Muscle of leg (tissue), 16 donors: Measurements from ENCODE around the gene ETS1. TPM values are rescaled to one million over a fixed set of nuclear protein-coding genes. Genes with fewer than 3 reads are reported as not detected.

Experiments used
- DNase-seq: peaks from one replicate; pipeline ENCODE4 v3.0.0; 2013
- H3K27ac ChIP-seq: one replicate; pipeline ENCODE4 v1.5.1; 2013; ENCODE audit warnings: mild to moderate bottlenecking, low read length, control low read depth
- H3K27me3 ChIP-seq: one replicate; pipeline ENCODE4 v1.6.1; 2013; ENCODE audit warnings: low read length; ENCODE audit not compliant: control insufficient read depth, insufficient read depth
- H3K36me3 ChIP-seq: one replicate; pipeline ENCODE4 v1.6.1; 2013; ENCODE audit warnings: low read length; ENCODE audit not compliant: control insufficient read depth, insufficient read depth
- H3K4me1 ChIP-seq: one replicate; pipeline ENCODE4 v1.6.1; 2013; ENCODE audit warnings: low read length; ENCODE audit not compliant: control insufficient read depth, insufficient read depth
- H3K4me3 ChIP-seq: one replicate; pipeline ENCODE4 v1.5.1; 2013; ENCODE audit warnings: low read length, control low read depth
- H3K9me3 ChIP-seq: replicated peaks from 2 replicates; pipeline ENCODE4 v1.6.1; 2013; ENCODE audit warnings: low read depth, low read length; ENCODE audit not compliant: control insufficient read depth
- WGBS: methylation state at CpG from one replicate; pipeline ENCODE4 v1.1.5; 2013; ENCODE audit warnings: missing lambda C conversion rate; ENCODE audit not compliant: insufficient coverage; 5-methylcytosine and 5-hydroxymethylcytosine counted together
- long read RNA-seq, 11 donors: transcript quantifications; one replicate each; lab custom pipeline, GENCODE V29; 2026
- polyA plus RNA-seq, 8 donors: library from polyadenylated mRNA; unstranded; fragments of 120-200 nt; gene quantifications; one replicate each; pipeline versions ENCODE4 v1.2.1 to v1.2.3, GENCODE V29; 2013; ENCODE audit warnings: inconsistent platforms in 1 of 8, low replicate concordance in 1 of 8; ENCODE audit not compliant: insufficient read length in 8 of 8, insufficient read depth in 1 of 8
- total RNA-seq: library from RNA; stranded (reverse); fragments of 120-200 nt; gene quantifications from one replicate; pipeline ENCODE4 v1.2.4, GENCODE V29; 2013

The ETS1 gene, protein sequence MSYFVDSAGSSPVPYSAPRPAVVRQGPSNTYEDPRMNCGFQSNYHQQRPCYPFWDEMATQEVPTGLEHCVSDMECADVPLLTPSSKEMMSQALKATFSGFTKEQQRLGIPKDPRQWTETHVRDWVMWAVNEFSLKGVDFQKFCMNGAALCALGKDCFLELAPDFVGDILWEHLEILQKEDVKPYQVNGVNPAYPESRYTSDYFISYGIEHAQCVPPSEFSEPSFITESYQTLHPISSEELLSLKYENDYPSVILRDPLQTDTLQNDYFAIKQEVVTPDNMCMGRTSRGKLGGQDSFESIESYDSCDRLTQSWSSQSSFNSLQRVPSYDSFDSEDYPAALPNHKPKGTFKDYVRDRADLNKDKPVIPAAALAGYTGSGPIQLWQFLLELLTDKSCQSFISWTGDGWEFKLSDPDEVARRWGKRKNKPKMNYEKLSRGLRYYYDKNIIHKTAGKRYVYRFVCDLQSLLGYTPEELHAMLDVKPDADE
- 35.3 TPM for total RNA-seq
- polyA plus RNA-seq = 10 to 100 TPM; 43.5 to 79.1 (median 59.9) TPM
- long read RNA-seq, donor 1, full-length matches to known transcripts = 4 of 4 reads
- long read RNA-seq, donor 1, partial matches to known transcripts = 0 of 4 reads
- long read RNA-seq, donor 1, other reads (novel, unspliced or antisense) = 0 of 4 reads
- long read RNA-seq, donor 2, partial matches to known transcripts = 0 of 1 reads
- long read RNA-seq, donor 2, other reads (novel, unspliced or antisense) = 0 of 1 reads
- long read RNA-seq, donor 3, transcript ETS1-201 (8 exons, 2,231 nt) = major isoform, 8 of 24 reads
- long read RNA-seq, donor 3, partial matches to known transcripts = 16 of 24 reads
- long read RNA-seq, donor 3, other reads (novel, unspliced or antisense) = 0 of 24 reads
- long read RNA-seq, donor 4, full-length matches to known transcripts = 7 of 25 reads
- long read RNA-seq, donor 4, partial matches to known transcripts = 18 of 25 reads
- long read RNA-seq, donor 4, other reads (novel, unspliced or antisense) = 0 of 25 reads
- long read RNA-seq, donor 5, full-length matches to known transcripts = 6 of 23 reads
- long read RNA-seq, donor 5, partial matches to known transcripts = 17 of 23 reads
- long read RNA-seq, donor 5, other reads (novel, unspliced or antisense) = 0 of 23 reads
- long read RNA-seq, donor 6, partial matches to known transcripts = 10 of 14 reads
- long read RNA-seq, donor 6, other reads (novel, unspliced or antisense) = 0 of 14 reads
- long read RNA-seq, donor 7, partial matches to known transcripts = 0 of 4 reads
- long read RNA-seq, donor 7, other reads (novel, unspliced or antisense) = 0 of 4 reads
- long read RNA-seq, donor 8, partial matches to known transcripts = 6 of 13 reads
- long read RNA-seq, donor 8, other reads (novel, unspliced or antisense) = 0 of 13 reads
- long read RNA-seq, donor 9, partial matches to known transcripts = 5 of 8 reads
- long read RNA-seq, donor 9, other reads (novel, unspliced or antisense) = 0 of 8 reads
- long read RNA-seq, donor 10, transcript ETS1-201 (8 exons, 2,231 nt) = major isoform, 10 of 17 reads
- long read RNA-seq, donor 10, partial matches to known transcripts = 6 of 17 reads
- long read RNA-seq, donor 10, other reads (novel, unspliced or antisense) = 0 of 17 reads
- long read RNA-seq, donor 11, partial matches to known transcripts = 0 of 3 reads
- long read RNA-seq, donor 11, other reads (novel, unspliced or antisense) = 0 of 3 reads

DNA sequence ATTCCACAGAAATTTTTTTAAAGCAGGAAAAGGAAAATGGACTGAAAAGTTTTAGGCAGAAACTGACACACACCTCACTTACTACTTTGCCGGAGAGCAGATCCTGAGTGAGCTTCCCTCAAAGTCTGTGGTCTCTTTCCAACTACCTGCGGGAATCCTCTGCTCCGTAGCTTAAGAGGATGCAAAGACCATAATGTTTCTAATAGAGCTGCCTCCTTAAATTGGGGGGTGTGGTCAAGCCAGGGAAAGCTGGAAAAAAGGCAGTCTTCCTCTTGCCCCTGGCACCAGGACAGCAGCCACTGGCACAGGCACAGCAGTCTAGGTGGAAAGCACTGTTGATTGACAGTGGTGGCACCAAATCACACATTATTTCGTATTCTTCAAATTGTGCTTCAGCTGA is at the start of gene ETS1:
Gene ETS1 (minus strand): TSS at position 144 of the 400 bp plus-strand sequence. CDS start 14,428 bp downstream, outside the sequence.
- peak within 1 kb of the TSS; percentile 18 for H3K4me3 ChIP-seq
- no peaks in the 10 kb centered on the region for H3K9me3 ChIP-seq
- no peaks in the 10 kb centered on the region for H3K36me3 ChIP-seq
- no CpG with 5 or more reads among the region's 4 CpGs for WGBS
- peak within 1 kb of the TSS; percentile 52 for H3K27ac ChIP-seq
- peak; percentile 49 for DNase-seq
- peaks cover 30% of the 10 kb centered on the region for H3K27me3 ChIP-seq
- peaks cover 6% of the 10 kb centered on the region for H3K4me1 ChIP-seq

DNA sequence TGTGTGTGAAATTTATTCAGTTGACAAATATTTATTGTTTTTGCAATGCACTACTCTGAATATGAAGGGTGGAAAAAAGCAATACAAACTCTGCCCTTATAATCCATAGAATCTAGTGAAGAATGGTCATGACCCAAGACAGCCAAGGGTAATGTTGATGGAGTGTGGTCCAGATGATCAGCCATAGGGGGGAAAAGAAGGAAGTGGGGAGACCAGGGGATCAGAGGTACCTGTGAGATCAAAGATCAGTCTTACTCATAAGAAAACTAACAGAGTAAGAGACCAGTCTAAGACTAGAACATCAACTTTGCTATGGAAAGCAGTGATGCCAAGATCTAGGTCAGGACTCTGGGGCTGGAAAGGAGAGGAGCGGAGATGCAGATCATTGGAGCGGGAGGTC is 47.0 kb upstream of the ETS1 start:
- no peak overlapping the region for H3K4me3 ChIP-seq
- 94% methylated on average over 2 of the region's 2 CpGs for WGBS
- DNase-seq = no peak
- no peaks in the 10 kb centered on the region for H3K36me3 ChIP-seq
- no peak overlapping the region for H3K27ac ChIP-seq
- peaks cover 5% of the 10 kb centered on the region for H3K4me1 ChIP-seq
- no peaks in the 10 kb centered on the region for H3K9me3 ChIP-seq
- H3K27me3 ChIP-seq = no peaks in the 10 kb centered on the region

DNA sequence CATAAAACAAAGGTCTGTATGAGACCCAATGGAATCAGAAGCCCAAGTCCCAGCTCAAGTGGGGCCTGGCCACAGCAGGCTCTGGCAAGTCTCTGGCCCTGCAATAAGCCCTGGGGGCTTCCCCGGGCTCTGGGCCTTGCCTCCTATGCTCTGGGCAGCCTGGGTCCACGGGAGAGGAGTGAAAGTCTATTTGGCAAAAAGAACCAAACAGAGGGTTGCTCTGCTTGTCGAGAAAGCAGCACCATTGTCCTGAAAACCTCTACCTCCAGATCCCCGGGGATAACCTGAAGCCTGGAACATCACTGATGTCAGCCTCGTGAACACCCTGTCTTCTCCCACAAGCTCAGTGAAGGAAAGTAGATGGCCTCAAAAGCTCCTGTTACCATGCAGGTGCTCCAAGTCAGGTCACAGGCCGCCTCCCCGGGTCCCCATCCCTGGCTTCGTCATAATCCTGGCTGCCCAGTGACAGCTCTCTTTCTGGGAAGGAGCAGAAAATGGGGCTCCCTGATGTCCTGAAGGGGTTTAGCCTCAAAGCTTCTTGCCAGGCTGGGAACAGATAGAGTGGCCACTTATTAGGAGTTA is 46.1 kb upstream of the ETS1 start:
- peaks cover 8% of the 10 kb centered on the region for H3K4me1 ChIP-seq
- H3K9me3 ChIP-seq = no peaks in the 10 kb centered on the region
- no peaks in the 10 kb centered on the region for H3K27me3 ChIP-seq
- H3K36me3 ChIP-seq = no peaks in the 10 kb centered on the region
- H3K27ac ChIP-seq = no peak overlapping the region
- WGBS = 80% methylated on average over 5 of the region's 8 CpGs
- no peak for DNase-seq
- H3K4me3 ChIP-seq = no peak overlapping the region

DNA sequence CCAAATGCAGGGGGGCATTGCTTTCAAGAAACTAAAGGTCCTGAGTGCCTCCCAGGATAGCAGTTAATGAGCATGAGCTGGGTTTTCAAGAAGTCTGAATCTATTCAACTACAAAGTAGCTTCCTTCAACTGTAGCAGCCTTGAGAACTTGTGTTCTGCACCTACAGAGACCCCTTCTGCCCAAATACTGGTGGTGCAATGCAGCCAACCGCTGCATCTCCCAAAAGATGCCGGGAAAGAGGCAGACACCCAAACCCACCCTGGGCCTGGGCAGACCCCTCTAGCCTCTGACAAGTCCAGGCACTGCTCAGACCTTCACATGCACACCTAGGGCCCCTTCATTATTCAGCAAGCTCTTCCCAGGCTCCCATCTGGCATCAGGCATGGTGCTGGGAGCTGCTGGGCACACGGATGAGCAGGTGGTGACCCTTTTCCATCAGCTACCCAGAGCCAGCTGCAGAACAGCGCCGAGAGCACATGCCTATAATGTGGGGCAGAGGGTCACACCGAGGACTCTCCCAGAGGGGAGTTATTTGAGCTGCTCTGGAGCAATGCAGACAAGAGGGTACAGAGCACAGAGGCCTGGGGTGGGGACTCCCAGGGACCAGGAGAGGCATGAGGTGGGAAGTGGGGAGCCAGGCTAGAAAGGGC is 44.9 kb upstream of the ETS1 start:
- peak; percentile 72 for DNase-seq
- Histone ChIP-seq H3K36me3 (no peaks in the 10 kb centered on the region), H3K9me3 (no peaks in the 10 kb centered on the region), H3K27me3 (no peaks in the 10 kb centered on the region), H3K4me1 (peaks cover 10% of the 10 kb centered on the region), H3K4me3 (no peak overlapping the region), H3K27ac (no peak overlapping the region)
- 13% methylated on average over 5 of the region's 6 CpGs for WGBS

DNA sequence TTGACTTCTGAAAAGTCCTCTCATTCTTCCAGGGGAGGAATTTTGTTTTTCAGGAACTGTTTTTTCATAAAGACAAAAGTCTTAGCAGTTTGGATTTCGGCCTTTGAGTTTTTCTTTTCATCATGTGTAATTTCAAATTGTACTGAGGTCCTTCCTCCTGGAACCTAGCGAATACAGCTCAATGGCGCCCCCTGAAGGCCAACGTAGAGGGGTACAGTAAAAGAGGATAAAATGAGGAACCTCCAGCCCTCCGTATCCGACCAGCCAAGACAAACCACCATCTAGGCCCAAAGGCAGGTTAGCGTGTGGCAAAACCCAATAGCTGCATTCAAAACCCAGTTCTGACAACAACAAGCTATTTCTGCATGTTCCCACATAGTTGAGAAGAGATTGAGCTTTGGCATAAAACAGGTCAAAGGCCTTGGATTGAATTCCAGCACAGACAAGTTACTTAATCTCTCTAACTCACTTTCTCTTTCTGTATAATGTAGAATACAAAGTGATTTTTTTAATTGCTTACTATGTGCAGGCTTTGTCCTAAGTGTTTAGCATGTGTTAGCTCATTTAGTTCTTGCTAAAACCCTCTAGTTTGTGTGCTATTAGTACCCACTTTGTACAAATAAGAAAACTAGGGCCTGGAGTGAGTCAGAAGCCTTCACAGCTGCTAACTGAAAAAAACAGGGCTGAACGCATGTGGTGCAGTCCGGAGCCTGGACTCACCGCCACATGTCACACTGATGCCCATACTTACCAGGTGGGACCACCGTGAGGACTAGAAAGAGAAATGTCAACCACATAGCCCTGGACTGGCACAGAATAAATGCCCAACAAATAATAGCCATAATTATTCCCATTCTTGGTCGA is 43.2 kb upstream of the ETS1 start:
- Histone ChIP-seq H3K4me1 (peaks cover 12% of the 10 kb centered on the region), H3K27ac (no peak overlapping the region), H3K9me3 (no peaks in the 10 kb centered on the region), H3K27me3 (no peaks in the 10 kb centered on the region), H3K36me3 (no peaks in the 10 kb centered on the region), H3K4me3 (no peak overlapping the region)
- WGBS = 88% methylated on average over 3 of the region's 12 CpGs
- peak; percentile 93 for DNase-seq

DNA sequence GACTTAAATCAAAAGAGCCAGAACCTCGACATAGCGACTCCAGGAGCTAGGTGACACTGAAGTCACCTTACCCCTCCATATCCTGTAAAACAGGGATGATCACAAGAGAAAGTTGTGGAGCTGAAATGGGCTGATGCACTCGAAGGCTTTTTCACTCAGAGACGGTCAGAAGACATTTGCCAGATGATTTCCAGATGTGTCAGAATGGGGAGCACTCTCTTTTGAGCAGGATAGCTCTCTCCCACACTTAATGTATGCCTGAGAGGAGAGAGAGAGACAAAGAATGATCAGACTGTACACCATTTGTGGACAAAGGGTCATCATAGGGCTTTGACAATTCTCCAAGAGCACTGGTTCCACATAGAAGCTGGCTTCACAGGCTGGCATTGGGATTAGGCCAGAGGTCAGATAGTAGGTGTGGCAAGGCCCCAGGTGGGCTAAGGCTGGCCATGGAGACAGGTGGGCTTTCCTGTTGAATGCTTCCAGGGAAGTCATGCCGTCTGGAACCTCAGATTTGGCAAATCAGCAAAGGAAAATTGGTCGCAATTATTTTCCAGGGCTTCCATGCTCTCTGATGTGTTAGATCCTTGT is 42.3 kb upstream of the ETS1 start:
- no peaks in the 10 kb centered on the region for H3K36me3 ChIP-seq
- H3K27ac ChIP-seq = no peak overlapping the region
- no peak overlapping the region for H3K4me3 ChIP-seq
- H3K27me3 ChIP-seq = no peaks in the 10 kb centered on the region
- H3K9me3 ChIP-seq = no peaks in the 10 kb centered on the region
- WGBS = 69% methylated on average over 2 of the region's 6 CpGs
- peak; percentile 55 for DNase-seq
- peaks cover 12% of the 10 kb centered on the region for H3K4me1 ChIP-seq

DNA sequence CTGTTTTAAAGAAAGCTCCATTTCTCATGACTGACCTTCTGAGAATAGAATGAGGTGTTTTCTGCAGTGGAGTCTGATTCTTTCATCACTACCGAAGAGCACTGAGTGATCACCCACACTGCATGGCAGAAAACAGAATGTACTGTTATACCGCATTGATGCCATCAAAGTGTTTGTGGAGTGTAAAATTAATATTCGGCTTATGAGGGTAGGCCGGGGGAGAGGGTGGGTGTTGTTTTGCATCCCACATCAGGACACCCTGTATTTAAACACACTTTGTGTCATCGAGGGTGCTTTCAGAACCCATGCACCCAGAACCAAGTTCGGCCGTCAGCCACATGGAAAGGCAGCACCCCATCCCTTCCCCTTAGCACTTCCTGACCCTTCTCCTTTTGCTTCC is 41.3 kb upstream of the ETS1 start:
- Histone ChIP-seq H3K4me1 (peaks cover 12% of the 10 kb centered on the region), H3K36me3 (no peaks in the 10 kb centered on the region), H3K4me3 (no peak overlapping the region), H3K27ac (no peak overlapping the region), H3K27me3 (no peaks in the 10 kb centered on the region), H3K9me3 (no peaks in the 10 kb centered on the region)
- 100% methylated on average over 3 of the region's 7 CpGs for WGBS
- no peak for DNase-seq

DNA sequence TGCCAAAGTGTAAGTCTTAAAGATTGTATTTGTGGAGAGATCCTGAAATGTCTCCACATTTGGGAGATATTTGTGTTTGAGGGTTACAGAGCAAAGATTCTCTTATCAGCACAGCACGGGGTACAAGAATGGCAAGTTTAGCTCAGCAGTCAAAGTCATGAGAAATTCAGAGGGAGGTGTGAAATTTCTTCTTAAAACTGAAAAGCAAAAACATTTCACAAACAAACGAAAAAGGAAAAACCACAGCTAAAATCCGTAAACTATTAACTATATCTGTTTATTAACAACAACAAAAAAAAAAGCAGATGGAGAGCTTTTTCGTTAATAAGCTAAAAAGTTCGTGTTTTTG is 40.9 kb upstream of the ETS1 start:
- no peak for DNase-seq
- H3K4me1 ChIP-seq = peaks cover 12% of the 10 kb centered on the region
- H3K27me3 ChIP-seq = no peaks in the 10 kb centered on the region
- no CpG with 5 or more reads among the region's 5 CpGs for WGBS
- no peaks in the 10 kb centered on the region for H3K9me3 ChIP-seq
- no peak overlapping the region for H3K4me3 ChIP-seq
- H3K27ac ChIP-seq = no peak overlapping the region
- no peaks in the 10 kb centered on the region for H3K36me3 ChIP-seq
